Chondrocyte (in vitro differentiated cells): ENCODE measurements around the gene WFS1. TPM values are rescaled to one million over a fixed set of nuclear protein-coding genes. Genes with fewer than 3 reads are reported as not detected.

Experiments used
- DNase-seq: peaks from one replicate; pipeline ENCODE4 v3.0.0; 2021; ENCODE audit warnings: mixed read lengths, low spot score
- H3K27ac Mint-ChIP-seq: one replicate; pipeline ENCODE4 v1.8.0; 2021; ENCODE audit warnings: mild to moderate bottlenecking, moderate library complexity, mixed read lengths; ENCODE audit not compliant: unreplicated experiment
- H3K27me3 Mint-ChIP-seq: 2 replicates; pipeline ENCODE4 v1.8.0; 2021; ENCODE audit warnings: low read depth, mixed read lengths
- H3K36me3 Mint-ChIP-seq: 2 replicates; pipeline ENCODE4 v1.8.0; 2021; ENCODE audit warnings: low read depth, mixed read lengths
- H3K4me1 Mint-ChIP-seq: 2 replicates; pipeline ENCODE4 v1.8.0; 2021; ENCODE audit warnings: low read depth, mild to moderate bottlenecking, mixed read lengths
- H3K4me3 Mint-ChIP-seq: one replicate; pipeline ENCODE4 v1.8.0; 2021; ENCODE audit warnings: mild to moderate bottlenecking, moderate library complexity, mixed read lengths; ENCODE audit not compliant: unreplicated experiment
- H3K9me3 Mint-ChIP-seq: 2 replicates; pipeline ENCODE4 v1.8.0; 2021; ENCODE audit warnings: low read depth, mixed read lengths
- total RNA-seq: library from RNA; stranded (reverse); gene quantifications from 3 replicates; pipeline ENCODE4 v1.2.1, GENCODE V29; 2021
- TF ChIP-seq, protein P1 (sequence below): fragments of 200-600 bp; sonication (generic); IDR thresholded peaks from 2 replicates; pipeline ENCODE4 v1.5.0; 2021; ENCODE audit warnings: antibody characterized with exemption, mild to moderate bottlenecking, moderate library complexity

The WFS1 gene
- total RNA-seq, 1 donor from 2014 or later = 54.6 TPM

DNA sequence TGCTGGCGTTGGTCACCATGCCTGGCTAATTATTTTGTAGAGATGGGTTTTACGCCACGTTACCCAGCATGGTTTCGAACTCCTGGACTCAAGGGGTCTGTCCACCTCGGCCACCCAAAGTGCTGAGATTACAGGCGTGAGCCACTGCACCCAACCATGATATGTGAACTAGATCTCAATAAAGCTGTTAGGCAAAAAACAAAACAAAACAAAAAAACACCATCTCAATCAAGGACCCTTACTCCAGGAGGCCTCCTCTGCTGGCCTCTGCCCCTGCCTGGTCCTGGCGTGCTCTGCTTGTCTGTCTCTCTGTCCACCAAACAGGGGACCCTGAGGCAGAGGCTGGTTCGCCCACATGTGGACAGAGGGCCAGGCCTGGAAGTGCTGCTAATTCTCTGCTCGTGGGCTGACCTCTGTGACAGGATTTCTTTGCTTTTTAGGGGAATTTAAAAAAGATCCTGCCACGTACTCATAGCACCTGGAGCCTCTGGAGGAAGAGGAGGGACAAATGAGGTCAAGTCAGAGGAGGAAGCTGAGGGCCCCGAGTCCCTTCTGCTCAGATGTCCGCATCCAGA lies 32.7 kb upstream of the WFS1 start:
- Mint-ChIP-seq H3K27me3 (peaks cover 35% of the 10 kb centered on the region), H3K4me3 (no peak overlapping the region), H3K9me3 (no peaks in the 10 kb centered on the region), H3K27ac (no peak overlapping the region), H3K4me1 (no peaks in the 10 kb centered on the region), H3K36me3 (no peaks in the 10 kb centered on the region)
- DNase-seq = no peak
- TF ChIP-seq, protein P1, sequence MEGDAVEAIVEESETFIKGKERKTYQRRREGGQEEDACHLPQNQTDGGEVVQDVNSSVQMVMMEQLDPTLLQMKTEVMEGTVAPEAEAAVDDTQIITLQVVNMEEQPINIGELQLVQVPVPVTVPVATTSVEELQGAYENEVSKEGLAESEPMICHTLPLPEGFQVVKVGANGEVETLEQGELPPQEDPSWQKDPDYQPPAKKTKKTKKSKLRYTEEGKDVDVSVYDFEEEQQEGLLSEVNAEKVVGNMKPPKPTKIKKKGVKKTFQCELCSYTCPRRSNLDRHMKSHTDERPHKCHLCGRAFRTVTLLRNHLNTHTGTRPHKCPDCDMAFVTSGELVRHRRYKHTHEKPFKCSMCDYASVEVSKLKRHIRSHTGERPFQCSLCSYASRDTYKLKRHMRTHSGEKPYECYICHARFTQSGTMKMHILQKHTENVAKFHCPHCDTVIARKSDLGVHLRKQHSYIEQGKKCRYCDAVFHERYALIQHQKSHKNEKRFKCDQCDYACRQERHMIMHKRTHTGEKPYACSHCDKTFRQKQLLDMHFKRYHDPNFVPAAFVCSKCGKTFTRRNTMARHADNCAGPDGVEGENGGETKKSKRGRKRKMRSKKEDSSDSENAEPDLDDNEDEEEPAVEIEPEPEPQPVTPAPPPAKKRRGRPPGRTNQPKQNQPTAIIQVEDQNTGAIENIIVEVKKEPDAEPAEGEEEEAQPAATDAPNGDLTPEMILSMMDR = no peak

DNA sequence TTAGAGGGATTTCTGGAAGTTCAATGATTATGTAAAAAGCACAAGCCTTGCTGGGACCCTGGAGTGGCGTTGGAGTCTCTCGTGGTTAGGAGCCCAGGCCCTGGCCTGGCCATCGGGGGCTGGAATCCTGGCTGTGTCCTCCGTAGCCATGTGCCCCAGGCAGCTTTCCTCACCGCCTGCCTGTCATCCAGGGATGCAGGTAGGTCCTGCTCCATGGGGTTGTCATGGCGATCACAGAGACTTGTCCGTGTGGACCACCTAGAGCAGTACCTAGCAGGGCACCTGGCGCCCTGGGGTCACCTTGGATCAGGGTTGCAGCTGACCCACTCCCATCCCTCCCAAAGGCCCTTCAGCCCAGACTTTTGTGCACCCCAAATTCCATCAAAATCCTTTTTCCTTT lies 30.2 kb upstream of the WFS1 start:
- no peaks in the 10 kb centered on the region for H3K4me1 Mint-ChIP-seq
- no peaks in the 10 kb centered on the region for H3K36me3 Mint-ChIP-seq
- TF ChIP-seq, protein P1 = no peak
- H3K27ac Mint-ChIP-seq = no peak overlapping the region
- peaks cover 56% of the 10 kb centered on the region for H3K27me3 Mint-ChIP-seq
- no peaks in the 10 kb centered on the region for H3K9me3 Mint-ChIP-seq
- no peak for DNase-seq
- no peak overlapping the region for H3K4me3 Mint-ChIP-seq

DNA sequence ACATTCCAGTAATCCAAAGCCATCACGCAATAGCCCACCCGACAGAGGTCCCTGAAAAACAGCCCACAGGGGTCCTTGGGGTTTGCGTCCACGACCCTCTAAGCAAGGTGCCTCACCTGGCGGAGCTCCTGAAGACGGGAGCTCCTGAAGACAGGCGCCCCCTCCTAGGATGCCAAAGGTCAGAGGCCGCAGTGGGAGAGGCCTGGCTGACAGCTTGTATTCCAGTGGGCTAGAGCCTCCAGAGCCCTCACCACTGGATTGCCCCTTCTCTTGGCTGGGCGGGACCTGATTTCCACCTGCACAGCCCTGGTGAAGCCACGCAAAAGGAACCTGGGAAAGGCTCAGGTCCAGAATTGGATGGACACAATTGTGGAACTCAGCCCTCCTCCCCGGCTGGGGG lies 29.7 kb upstream of the WFS1 start:
- DNase-seq = peak; percentile 53
- Mint-ChIP-seq H3K27me3 (peaks cover 60% of the 10 kb centered on the region), H3K36me3 (no peaks in the 10 kb centered on the region), H3K4me3 (no peak overlapping the region), H3K27ac (no peak overlapping the region), H3K9me3 (no peaks in the 10 kb centered on the region), H3K4me1 (no peaks in the 10 kb centered on the region)
- TF ChIP-seq, protein P1 = no peak

DNA sequence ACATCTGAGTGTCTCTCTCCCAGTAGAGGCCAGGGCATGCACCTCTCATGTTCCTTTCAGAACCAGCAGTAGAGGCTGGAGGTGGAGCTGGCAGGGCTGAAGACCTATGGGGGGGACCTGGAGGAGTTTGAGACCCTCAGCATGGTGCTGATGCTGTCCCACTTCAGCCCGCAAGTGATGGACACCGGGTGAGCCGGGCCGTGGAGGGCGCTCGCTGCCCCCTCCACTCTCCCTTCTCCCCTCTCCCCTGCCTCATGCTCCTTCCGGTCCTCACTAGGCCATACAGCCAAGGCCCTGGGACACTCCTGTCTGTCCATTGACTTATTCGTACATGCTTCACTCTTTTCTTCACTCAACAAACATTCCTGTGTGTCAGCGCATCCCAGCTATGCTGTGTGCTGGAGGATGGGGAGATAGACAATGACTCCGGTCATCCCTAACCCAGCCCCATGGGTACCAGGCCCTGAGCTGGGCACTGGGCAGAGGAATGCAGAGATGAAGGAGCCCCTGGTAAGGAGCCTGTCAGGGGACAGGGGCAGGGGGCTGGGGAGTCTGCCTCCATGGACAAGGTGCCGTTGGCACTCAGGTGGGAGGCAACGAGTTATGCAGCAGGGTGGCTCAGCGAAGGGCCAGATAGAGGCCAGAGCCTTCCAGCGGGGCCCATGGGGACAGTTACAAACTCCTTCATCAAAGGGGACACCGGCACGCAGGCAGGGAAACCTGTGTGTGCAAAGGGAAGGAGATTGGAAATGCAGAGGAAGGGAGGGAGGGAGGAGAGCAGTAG lies 28.4 kb upstream of the WFS1 start:
- H3K36me3 Mint-ChIP-seq = no peaks in the 10 kb centered on the region
- H3K27ac Mint-ChIP-seq = no peak overlapping the region
- TF ChIP-seq, protein P1 = no peak
- no peaks in the 10 kb centered on the region for H3K4me1 Mint-ChIP-seq
- DNase-seq = peak; percentile 62
- H3K27me3 Mint-ChIP-seq = peaks cover 57% of the 10 kb centered on the region
- no peaks in the 10 kb centered on the region for H3K9me3 Mint-ChIP-seq
- H3K4me3 Mint-ChIP-seq = no peak overlapping the region

DNA sequence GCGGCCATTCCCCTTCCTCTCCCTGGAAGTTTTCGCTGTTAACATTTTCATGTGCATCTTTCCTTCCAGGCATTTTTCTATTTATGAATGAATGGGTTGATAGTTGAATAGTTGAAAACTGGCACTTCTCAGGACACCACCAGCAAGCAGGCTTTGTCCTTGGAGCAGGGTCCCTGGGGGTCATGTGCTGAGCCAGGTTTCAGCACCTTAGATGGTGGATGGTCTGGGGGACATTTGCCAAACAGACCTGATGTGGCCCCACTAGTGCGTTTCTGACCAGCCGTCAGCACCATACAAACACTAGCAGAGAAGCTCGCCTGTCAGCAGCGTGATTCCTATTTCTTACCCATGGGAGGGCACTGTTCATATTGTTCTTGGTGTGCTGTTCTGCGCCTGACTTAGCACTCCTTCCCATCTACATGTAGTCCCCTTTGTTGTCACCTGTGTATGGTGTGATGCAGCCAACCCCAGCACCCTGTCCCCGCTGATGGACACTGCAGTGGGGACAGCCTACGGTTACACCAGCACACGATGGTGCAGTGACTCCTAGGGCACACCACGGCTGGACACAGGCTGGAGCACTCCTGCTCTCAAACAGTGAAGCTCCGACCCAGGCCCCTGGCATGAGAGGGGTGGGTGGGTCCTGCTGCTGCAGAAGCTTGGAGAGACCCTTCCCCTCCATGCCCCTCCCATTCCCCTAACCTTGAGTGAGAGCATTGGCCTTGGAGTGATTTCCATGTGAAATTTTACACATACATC lies 27.2 kb upstream of the WFS1 start:
- Mint-ChIP-seq H3K4me1 (no peaks in the 10 kb centered on the region), H3K27me3 (peaks cover 57% of the 10 kb centered on the region), H3K9me3 (no peaks in the 10 kb centered on the region), H3K4me3 (no peak overlapping the region), H3K27ac (no peak overlapping the region), H3K36me3 (no peaks in the 10 kb centered on the region)
- TF ChIP-seq, protein P1 = no peak
- no peak for DNase-seq
